ENCODE measurements around the gene TBX15.

TBX15 gene

DNA sequence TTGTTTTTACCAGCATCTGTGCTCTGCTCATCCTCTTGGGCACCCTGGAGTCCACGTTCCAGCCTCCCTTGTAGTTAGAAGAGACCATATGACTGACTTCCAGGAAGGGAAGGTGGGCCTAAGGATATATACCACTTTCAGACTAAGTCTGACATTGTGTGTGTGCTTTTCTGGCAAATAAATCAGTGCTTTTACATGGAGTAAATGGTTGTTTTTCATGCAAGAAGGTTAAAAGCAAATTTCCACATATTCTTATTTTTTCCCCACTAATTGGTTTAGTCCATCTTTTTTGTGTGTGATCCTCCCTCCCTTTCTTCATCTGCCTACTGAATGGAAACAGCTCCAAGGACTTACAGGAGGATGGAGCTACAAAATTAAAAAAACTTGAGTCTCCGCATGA is 119.8 kb downstream of the TBX15 start:
- DNase-seq = no peak
- no peak overlapping the region for H3K4me3 ChIP-seq (ENCODE audit: control insufficient read depth in 1 of 7, extremely low read depth in 1 of 7, insufficient read depth in 4 of 7, low read depth in 2 of 7, low read length in 6 of 7)
- no peaks in the 10 kb centered on the region for H3K4me1 ChIP-seq (ENCODE audit: control extremely low read depth in 1 of 4, control insufficient read depth in 4 of 4, insufficient read depth in 4 of 4, low read length in 3 of 4)
- no peak overlapping the region for H3K27ac ChIP-seq (ENCODE audit: insufficient read depth in 1 of 2, low read depth in 1 of 2, low read length in 2 of 2, poor library complexity in 1 of 2, severe bottlenecking in 2 of 2)
- no peaks in the 10 kb centered on the region for H3K9me3 ChIP-seq (ENCODE audit: control extremely low read depth in 1 of 5, control insufficient read depth in 4 of 5, insufficient read depth in 2 of 5, low read depth in 1 of 5, low read length in 4 of 5)
- POLR2A ChIA-PET = no interaction called here
- H3K36me3 ChIP-seq (ENCODE audit: control insufficient read depth in 4 of 4, insufficient read depth in 4 of 4, low read length in 3 of 4) = no peaks in the 10 kb centered on the region
- peaks cover 0 to 3% (median 0%) of the 10 kb centered on the region in 5 experiments for H3K27me3 ChIP-seq (replicated peaks in 2 of 5; ENCODE audit: control insufficient read depth in 4 of 5, insufficient read depth in 5 of 5, low read length in 4 of 5)
- WGBS (ENCODE audit: insufficient coverage) = 60% methylated on average over 1 of the region's 2 CpGs
- CTCF ChIA-PET = no interaction called here

DNA sequence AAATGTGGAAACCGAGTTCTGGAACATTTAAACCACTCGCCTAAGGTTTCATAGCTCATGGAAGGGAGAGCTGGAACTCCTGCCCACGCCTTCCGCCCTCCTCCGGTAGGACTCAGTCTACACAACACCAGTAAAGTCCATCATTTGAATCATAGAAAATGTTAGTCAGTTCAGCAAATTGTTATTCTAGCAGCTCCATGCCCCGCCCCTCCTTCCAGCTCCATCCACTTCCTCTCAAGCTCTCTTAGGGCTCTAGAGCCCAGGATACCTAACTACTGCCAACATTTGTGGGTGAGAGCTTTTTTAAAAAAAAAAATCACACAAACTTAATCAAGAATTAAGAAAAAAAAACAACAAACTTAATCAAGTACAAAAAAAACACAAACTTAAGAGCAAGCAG is 121.8 kb downstream of the TBX15 start:
- no peak for DNase-seq
- Histone ChIP-seq H3K9me3 (ENCODE audit: control extremely low read depth in 1 of 5, control insufficient read depth in 4 of 5, insufficient read depth in 2 of 5, low read depth in 1 of 5, low read length in 4 of 5) (no peaks in the 10 kb centered on the region), H3K27ac (ENCODE audit: insufficient read depth in 1 of 2, low read depth in 1 of 2, low read length in 2 of 2, poor library complexity in 1 of 2, severe bottlenecking in 2 of 2) (no peak overlapping the region), H3K4me1 (ENCODE audit: control extremely low read depth in 1 of 4, control insufficient read depth in 4 of 4, insufficient read depth in 4 of 4, low read length in 3 of 4) (no peaks in the 10 kb centered on the region), H3K36me3 (ENCODE audit: control insufficient read depth in 4 of 4, insufficient read depth in 4 of 4, low read length in 3 of 4) (no peaks in the 10 kb centered on the region), H3K27me3 (replicated peaks in 2 of 5; ENCODE audit: control insufficient read depth in 4 of 5, insufficient read depth in 5 of 5, low read length in 4 of 5) (peaks cover 0 to 3% (median 0%) of the 10 kb centered on the region in 5 experiments), H3K4me3 (ENCODE audit: control insufficient read depth in 1 of 7, extremely low read depth in 1 of 7, insufficient read depth in 4 of 7, low read depth in 2 of 7, low read length in 6 of 7) (no peak overlapping the region)
- CTCF ChIA-PET = no interaction called here
- POLR2A ChIA-PET = no interaction called here
- WGBS (ENCODE audit: insufficient coverage) = 94% methylated on average over 5 of the region's 6 CpGs

DNA sequence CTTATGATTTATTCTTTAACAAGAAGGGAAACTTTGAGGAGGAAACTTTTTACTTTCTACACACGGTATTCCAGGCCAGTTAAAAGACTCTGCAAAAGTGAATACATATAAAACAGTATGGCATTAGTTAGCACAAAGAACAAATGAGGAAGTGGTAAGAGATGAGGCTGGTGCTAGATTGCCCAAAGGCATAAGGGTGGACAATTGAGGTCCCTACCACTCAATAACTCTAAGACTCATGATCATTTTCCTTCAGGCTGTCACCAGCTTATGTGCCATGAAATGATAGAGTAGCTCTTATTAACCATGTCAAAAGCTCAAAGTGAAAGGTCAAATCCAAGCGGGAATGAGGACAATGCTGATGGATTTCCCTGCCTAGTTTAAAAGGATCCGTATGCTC is 124.5 kb downstream of the TBX15 start:
- Histone ChIP-seq H3K36me3 (ENCODE audit: control insufficient read depth in 4 of 4, insufficient read depth in 4 of 4, low read length in 3 of 4) (no peaks in the 10 kb centered on the region), H3K27ac (ENCODE audit: insufficient read depth in 1 of 2, low read depth in 1 of 2, low read length in 2 of 2, poor library complexity in 1 of 2, severe bottlenecking in 2 of 2) (no peak overlapping the region), H3K4me1 (ENCODE audit: control extremely low read depth in 1 of 4, control insufficient read depth in 4 of 4, insufficient read depth in 4 of 4, low read length in 3 of 4) (no peaks in the 10 kb centered on the region), H3K27me3 (replicated peaks in 2 of 5; ENCODE audit: control insufficient read depth in 4 of 5, insufficient read depth in 5 of 5, low read length in 4 of 5) (no peaks in the 10 kb centered on the region), H3K9me3 (ENCODE audit: control extremely low read depth in 1 of 5, control insufficient read depth in 4 of 5, insufficient read depth in 2 of 5, low read depth in 1 of 5, low read length in 4 of 5) (no peaks in the 10 kb centered on the region), H3K4me3 (ENCODE audit: control insufficient read depth in 1 of 7, extremely low read depth in 1 of 7, insufficient read depth in 4 of 7, low read depth in 2 of 7, low read length in 6 of 7) (no peak overlapping the region)
- DNase-seq = no peak
- POLR2A ChIA-PET = no interaction called here
- CTCF ChIA-PET = no interaction called here
- 97% methylated on average over 2 of the region's 3 CpGs for WGBS (ENCODE audit: insufficient coverage)

DNA sequence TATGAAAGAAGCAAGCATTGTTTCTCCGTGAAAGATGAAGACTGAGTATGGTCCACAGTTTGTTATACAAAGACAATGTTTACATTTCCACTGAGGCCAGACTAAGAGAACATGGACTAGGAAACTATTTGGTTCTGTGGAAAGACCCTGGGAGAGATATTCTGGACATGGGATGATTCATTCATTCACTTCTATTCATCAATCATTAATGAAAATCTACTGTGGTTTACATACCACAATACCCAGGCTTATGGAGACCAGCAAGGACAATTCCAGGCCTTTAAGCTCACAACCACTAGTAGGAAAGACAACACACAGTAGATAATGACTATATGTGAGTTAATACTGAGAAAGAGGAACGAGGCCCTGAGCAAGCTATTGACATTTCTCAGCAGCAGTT is 125.4 kb downstream of the TBX15 start:
- Histone ChIP-seq H3K9me3 (ENCODE audit: control extremely low read depth in 1 of 5, control insufficient read depth in 4 of 5, insufficient read depth in 2 of 5, low read depth in 1 of 5, low read length in 4 of 5) (no peaks in the 10 kb centered on the region), H3K27ac (ENCODE audit: insufficient read depth in 1 of 2, low read depth in 1 of 2, low read length in 2 of 2, poor library complexity in 1 of 2, severe bottlenecking in 2 of 2) (no peak overlapping the region), H3K36me3 (ENCODE audit: control insufficient read depth in 4 of 4, insufficient read depth in 4 of 4, low read length in 3 of 4) (no peaks in the 10 kb centered on the region), H3K27me3 (replicated peaks in 2 of 5; ENCODE audit: control insufficient read depth in 4 of 5, insufficient read depth in 5 of 5, low read length in 4 of 5) (no peaks in the 10 kb centered on the region), H3K4me1 (ENCODE audit: control extremely low read depth in 1 of 4, control insufficient read depth in 4 of 4, insufficient read depth in 4 of 4, low read length in 3 of 4) (no peaks in the 10 kb centered on the region), H3K4me3 (ENCODE audit: control insufficient read depth in 1 of 7, extremely low read depth in 1 of 7, insufficient read depth in 4 of 7, low read depth in 2 of 7, low read length in 6 of 7) (no peak overlapping the region)
- CTCF ChIA-PET = interaction anchor here (0.7 kb wide), 1 partner anchor 769 kb away, joined by 3 read pairs; no protein-coding TSS in a partner anchor
- POLR2A ChIA-PET = no interaction called here
- WGBS (ENCODE audit: insufficient coverage) = 90% methylated on average over 2 of the region's 2 CpGs
- no peak for DNase-seq

DNA sequence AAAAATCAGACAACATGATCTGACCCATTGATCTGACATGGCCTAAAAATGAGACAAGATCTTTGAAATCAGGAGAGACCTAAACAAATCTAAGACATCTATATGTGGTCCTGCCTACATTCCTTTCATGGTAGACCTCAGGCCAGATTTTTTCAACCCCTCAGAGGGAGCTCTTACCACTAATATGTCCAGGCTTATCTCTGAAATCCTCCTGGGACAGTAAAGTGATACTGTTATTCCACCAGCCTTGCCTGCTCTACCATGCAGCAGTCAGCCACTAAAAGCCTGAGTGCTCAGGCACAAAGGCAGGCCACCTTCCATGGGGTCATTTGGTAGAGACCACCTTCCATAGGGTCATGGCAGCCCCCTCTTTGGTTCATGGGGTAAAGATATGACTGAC is 126.9 kb downstream of the TBX15 start:
- no peaks in the 10 kb centered on the region for H3K36me3 ChIP-seq (ENCODE audit: control insufficient read depth in 4 of 4, insufficient read depth in 4 of 4, low read length in 3 of 4)
- no peaks in the 10 kb centered on the region for H3K27me3 ChIP-seq (replicated peaks in 2 of 5; ENCODE audit: control insufficient read depth in 4 of 5, insufficient read depth in 5 of 5, low read length in 4 of 5)
- no peaks in the 10 kb centered on the region for H3K4me1 ChIP-seq (ENCODE audit: control extremely low read depth in 1 of 4, control insufficient read depth in 4 of 4, insufficient read depth in 4 of 4, low read length in 3 of 4)
- H3K27ac ChIP-seq (ENCODE audit: insufficient read depth in 1 of 2, low read depth in 1 of 2, low read length in 2 of 2, poor library complexity in 1 of 2, severe bottlenecking in 2 of 2) = no peak overlapping the region
- ChIA-PET CTCF (no interaction called here), POLR2A (no interaction called here)
- no peak overlapping the region for H3K4me3 ChIP-seq (ENCODE audit: control insufficient read depth in 1 of 7, extremely low read depth in 1 of 7, insufficient read depth in 4 of 7, low read depth in 2 of 7, low read length in 6 of 7)
- no peaks in the 10 kb centered on the region for H3K9me3 ChIP-seq (ENCODE audit: control extremely low read depth in 1 of 5, control insufficient read depth in 4 of 5, insufficient read depth in 2 of 5, low read depth in 1 of 5, low read length in 4 of 5)
- DNase-seq = no peak

DNA sequence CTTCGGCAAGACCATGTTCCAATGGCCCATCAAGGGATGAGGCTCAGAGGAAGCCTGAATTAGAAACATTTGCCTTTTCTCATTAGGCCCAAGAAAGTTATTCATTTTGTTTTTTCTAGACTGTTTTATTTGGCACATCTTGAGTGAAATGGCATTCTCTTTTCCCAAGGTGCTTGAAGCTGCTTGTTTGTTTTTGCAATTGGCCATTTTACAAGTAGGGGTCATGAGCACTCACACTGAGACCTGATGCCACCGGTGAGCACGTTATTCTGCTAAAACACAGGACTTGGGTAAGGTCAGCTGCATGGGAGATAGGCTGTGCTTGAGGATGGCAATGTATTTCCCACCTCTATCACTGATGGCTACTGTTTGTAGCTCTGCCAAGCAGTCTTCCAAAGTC is 128.1 kb downstream of the TBX15 start:
- H3K36me3 ChIP-seq (ENCODE audit: control insufficient read depth in 4 of 4, insufficient read depth in 4 of 4, low read length in 3 of 4) = no peaks in the 10 kb centered on the region
- ChIA-PET CTCF (no interaction called here), POLR2A (no interaction called here)
- H3K27ac ChIP-seq (ENCODE audit: insufficient read depth in 1 of 2, low read depth in 1 of 2, low read length in 2 of 2, poor library complexity in 1 of 2, severe bottlenecking in 2 of 2) = no peak overlapping the region
- no peaks in the 10 kb centered on the region for H3K27me3 ChIP-seq (replicated peaks in 2 of 5; ENCODE audit: control insufficient read depth in 4 of 5, insufficient read depth in 5 of 5, low read length in 4 of 5)
- 88% methylated on average over 1 of the region's 3 CpGs for WGBS (ENCODE audit: insufficient coverage)
- no peaks in the 10 kb centered on the region for H3K4me1 ChIP-seq (ENCODE audit: control extremely low read depth in 1 of 4, control insufficient read depth in 4 of 4, insufficient read depth in 4 of 4, low read length in 3 of 4)
- no peak for DNase-seq
- H3K9me3 ChIP-seq (ENCODE audit: control extremely low read depth in 1 of 5, control insufficient read depth in 4 of 5, insufficient read depth in 2 of 5, low read depth in 1 of 5, low read length in 4 of 5) = no peaks in the 10 kb centered on the region
- H3K4me3 ChIP-seq (ENCODE audit: control insufficient read depth in 1 of 7, extremely low read depth in 1 of 7, insufficient read depth in 4 of 7, low read depth in 2 of 7, low read length in 6 of 7) = no peak overlapping the region

DNA sequence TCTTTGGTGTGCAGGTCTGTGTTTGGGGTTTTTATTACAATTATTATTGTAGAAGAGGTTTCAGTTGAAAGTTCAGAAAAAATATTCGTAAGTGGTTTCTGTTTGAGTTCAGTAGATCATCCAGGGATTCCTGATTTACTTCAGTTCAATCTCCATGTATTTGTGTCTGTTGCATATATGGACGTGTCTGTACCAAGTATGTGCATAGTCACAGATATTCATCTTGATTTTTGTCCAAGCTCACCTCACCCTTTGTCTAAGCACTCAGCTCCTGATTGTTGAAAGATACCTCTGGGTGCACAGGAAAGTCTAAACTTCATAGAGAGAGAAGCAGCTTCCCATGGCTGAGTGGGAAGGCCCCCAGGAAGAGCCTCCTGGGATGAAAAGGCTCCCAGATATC is 141.7 kb downstream of the TBX15 start:
- CTCF ChIA-PET = no interaction called here
- DNase-seq = no peak
- Histone ChIP-seq H3K36me3 (ENCODE audit: control insufficient read depth in 4 of 4, insufficient read depth in 4 of 4, low read length in 3 of 4) (no peaks in the 10 kb centered on the region), H3K27me3 (replicated peaks in 2 of 5; ENCODE audit: control insufficient read depth in 4 of 5, insufficient read depth in 5 of 5, low read length in 4 of 5) (peaks cover 0 to 6% (median 2%) of the 10 kb centered on the region in 5 experiments), H3K9me3 (ENCODE audit: control extremely low read depth in 1 of 5, control insufficient read depth in 4 of 5, insufficient read depth in 2 of 5, low read depth in 1 of 5, low read length in 4 of 5) (peaks cover 0 to 2% (median 0%) of the 10 kb centered on the region in 5 experiments), H3K27ac (ENCODE audit: insufficient read depth in 1 of 2, low read depth in 1 of 2, low read length in 2 of 2, poor library complexity in 1 of 2, severe bottlenecking in 2 of 2) (no peak overlapping the region), H3K4me1 (ENCODE audit: control extremely low read depth in 1 of 4, control insufficient read depth in 4 of 4, insufficient read depth in 4 of 4, low read length in 3 of 4) (no peaks in the 10 kb centered on the region), H3K4me3 (ENCODE audit: control insufficient read depth in 1 of 7, extremely low read depth in 1 of 7, insufficient read depth in 4 of 7, low read depth in 2 of 7, low read length in 6 of 7) (no peak overlapping the region)
- no CpG with 5 or more reads among the region's 2 CpGs for WGBS (ENCODE audit: insufficient coverage)
- POLR2A ChIA-PET = no interaction called here

All from common myeloid progenitor, CD34-positive (primary cell).